Loucy (cell line): ENCODE measurements around the gene LATS1.
"Not testable (repeated sequence)": the region's sequence is repeated elsewhere in the genome, so short reads cannot be mapped to it uniquely, and the experiment has no call there.

Experiments
- H2AFZ ChIP-seq: fragments of 200-600 bp; sonication (generic); 2 replicates; pipeline ENCODE4 v1.6.0; 2016; ENCODE audit warnings: antibody characterized with exemption, mild to moderate bottlenecking, low read length, moderate library complexity
- H3F3A ChIP-seq: fragments of 200-600 bp; 2 replicates; pipeline ENCODE4 v1.6.0; 2016; ENCODE audit warnings: antibody characterized with exemption, low read depth, mild to moderate bottlenecking
- H3K27me3 ChIP-seq: fragments of 200-600 bp; sonication (generic); 2 replicates; pipeline ENCODE4 v1.6.1; 2014; ENCODE audit warnings: low read length, mild to moderate bottlenecking; ENCODE audit not compliant: insufficient read depth, poor library complexity, severe bottlenecking
- H3K36me3 ChIP-seq: fragments of 200-600 bp; sonication (generic); 2 replicates; pipeline ENCODE4 v1.6.1; 2016; ENCODE audit warnings: low read length; ENCODE audit not compliant: insufficient read depth
- H3K4me1 ChIP-seq: fragments of 200-600 bp; sonication (generic); 2 replicates; pipeline ENCODE4 v1.5.1; 2014; ENCODE audit warnings: low read length, mild to moderate bottlenecking; ENCODE audit not compliant: insufficient read depth, poor library complexity, severe bottlenecking
- H3K4me2 ChIP-seq: fragments of 200-600 bp; sonication (generic); 2 replicates; pipeline ENCODE4 v1.6.0; 2014; ENCODE audit warnings: antibody characterized with exemption, low read length, low read depth, mild to moderate bottlenecking; ENCODE audit not compliant: poor library complexity, severe bottlenecking
- H3K4me3 ChIP-seq: fragments of 200-600 bp; sonication (generic); 2 replicates; pipeline ENCODE4 v1.5.1; 2014; ENCODE audit warnings: low read length, mild to moderate bottlenecking, mixed read lengths; ENCODE audit not compliant: poor library complexity, severe bottlenecking
- H3K79me2 ChIP-seq: fragments of 200-600 bp; sonication (generic); 2 replicates; pipeline ENCODE4 v1.6.1; 2014; ENCODE audit warnings: low read length; ENCODE audit not compliant: insufficient read depth
- H3K9ac ChIP-seq: fragments of 200-600 bp; sonication (generic); 2 replicates; pipeline ENCODE4 v1.6.0; 2014; ENCODE audit warnings: mild to moderate bottlenecking, low read depth, low read length, moderate library complexity; ENCODE audit not compliant: poor library complexity, severe bottlenecking
- H3K9me2 ChIP-seq: fragments of 200-600 bp; sonication (generic); replicated peaks from 2 replicates; pipeline ENCODE4 v1.6.1; 2016; ENCODE audit warnings: low read depth, low read length, mixed read lengths
- H3K9me3 ChIP-seq: fragments of 200-600 bp; sonication (generic); 2 replicates; pipeline ENCODE4 v1.6.1; 2014; ENCODE audit warnings: mild to moderate bottlenecking, antibody characterized with exemption, low read length, low read depth; ENCODE audit not compliant: insufficient read depth
- H4K20me1 ChIP-seq: fragments of 200-600 bp; sonication (generic); 2 replicates; pipeline ENCODE4 v1.6.0; 2014; ENCODE audit warnings: antibody characterized with exemption, low read length, mild to moderate bottlenecking; ENCODE audit not compliant: insufficient read depth, poor library complexity, severe bottlenecking
- EZH2phosphoT487 ChIP-seq: fragments of 200-600 bp; IDR thresholded peaks from 2 replicates; pipeline ENCODE4 v1.6.1; 2018; ENCODE audit warnings: antibody characterized with exemption, mild to moderate bottlenecking, moderate library complexity, borderline replicate concordance
- TF ChIP-seq, protein P1 (sequence below): fragments of 200-600 bp; sonication (generic); conservative IDR thresholded peaks from 2 replicates; pipeline ENCODE4 v1.5.1; 2014; ENCODE audit warnings: mild to moderate bottlenecking, antibody characterized with exemption, low read length

The LATS1 gene

DNA sequence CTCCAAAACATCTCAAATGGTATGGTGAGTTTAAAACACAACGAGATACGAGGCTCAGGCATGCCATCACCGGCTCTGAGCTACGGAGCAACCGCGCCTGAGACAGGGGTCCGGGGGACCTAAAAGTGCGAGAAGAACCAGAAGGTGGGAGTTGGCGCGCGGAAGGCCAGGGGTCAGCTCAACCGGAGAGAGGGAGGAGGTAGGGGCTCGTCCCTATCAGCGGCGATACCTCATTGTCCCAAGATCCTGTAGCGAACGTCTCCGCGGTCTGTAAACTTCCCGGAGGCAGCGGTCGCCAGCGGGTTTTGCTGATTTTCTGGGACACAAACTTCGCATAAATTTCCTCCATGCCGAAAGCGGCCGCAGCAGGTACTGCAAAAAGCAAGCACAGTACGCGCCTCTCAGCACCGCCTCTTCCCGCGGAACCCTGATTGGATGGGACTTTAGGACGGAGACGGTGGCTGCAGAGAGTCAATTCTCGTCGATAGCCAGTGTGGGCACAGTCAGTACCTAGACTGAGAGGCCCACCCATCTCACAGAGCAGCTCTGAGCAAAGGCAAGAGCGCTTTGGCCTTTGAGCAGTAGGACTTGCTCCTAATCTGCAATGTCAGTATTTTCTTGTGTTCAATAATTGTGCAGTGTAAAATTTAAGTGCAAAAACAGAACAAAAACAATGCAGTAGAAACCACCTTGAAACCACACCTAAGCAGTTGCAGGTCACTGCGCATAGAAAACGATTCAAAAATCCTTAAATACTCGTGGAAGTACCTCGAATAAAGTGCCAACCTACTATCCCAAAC lies 28.4 kb upstream of the LATS1 start, which contains the start of gene NUP43:
NUP43 (minus strand) TSS at position 383 of the 800 bp plus-strand sequence; CDS start at position 349, 34 bp downstream.
- Histone ChIP-seq H3K36me3 (peaks cover 12% of the 10 kb centered on the region), H3K27me3 (no peaks in the 10 kb centered on the region), H3F3A (peaks cover 4% of the 10 kb centered on the region; the same call in 1 of the 2 replicates), H2AFZ (peak within 1 kb of the TSS; percentile 64), H3K9ac (peak within 1 kb of the TSS; percentile 93), H3K79me2 (peaks cover 59% of the 10 kb centered on the region), H3K9me3 (no peaks in the 10 kb centered on the region), H4K20me1 (peaks cover 27% of the 10 kb centered on the region), H3K4me3 (peak within 1 kb of the TSS; percentile 95), H3K4me1 (peaks cover 15% of the 10 kb centered on the region), H3K9me2 (no peaks in the 10 kb centered on the region), H3K4me2 (peak within 1 kb of the TSS; percentile 91)
- no peak for TF ChIP-seq EZH2phosphoT487
- TF ChIP-seq, protein P1, sequence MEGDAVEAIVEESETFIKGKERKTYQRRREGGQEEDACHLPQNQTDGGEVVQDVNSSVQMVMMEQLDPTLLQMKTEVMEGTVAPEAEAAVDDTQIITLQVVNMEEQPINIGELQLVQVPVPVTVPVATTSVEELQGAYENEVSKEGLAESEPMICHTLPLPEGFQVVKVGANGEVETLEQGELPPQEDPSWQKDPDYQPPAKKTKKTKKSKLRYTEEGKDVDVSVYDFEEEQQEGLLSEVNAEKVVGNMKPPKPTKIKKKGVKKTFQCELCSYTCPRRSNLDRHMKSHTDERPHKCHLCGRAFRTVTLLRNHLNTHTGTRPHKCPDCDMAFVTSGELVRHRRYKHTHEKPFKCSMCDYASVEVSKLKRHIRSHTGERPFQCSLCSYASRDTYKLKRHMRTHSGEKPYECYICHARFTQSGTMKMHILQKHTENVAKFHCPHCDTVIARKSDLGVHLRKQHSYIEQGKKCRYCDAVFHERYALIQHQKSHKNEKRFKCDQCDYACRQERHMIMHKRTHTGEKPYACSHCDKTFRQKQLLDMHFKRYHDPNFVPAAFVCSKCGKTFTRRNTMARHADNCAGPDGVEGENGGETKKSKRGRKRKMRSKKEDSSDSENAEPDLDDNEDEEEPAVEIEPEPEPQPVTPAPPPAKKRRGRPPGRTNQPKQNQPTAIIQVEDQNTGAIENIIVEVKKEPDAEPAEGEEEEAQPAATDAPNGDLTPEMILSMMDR: peak; percentile 52

DNA sequence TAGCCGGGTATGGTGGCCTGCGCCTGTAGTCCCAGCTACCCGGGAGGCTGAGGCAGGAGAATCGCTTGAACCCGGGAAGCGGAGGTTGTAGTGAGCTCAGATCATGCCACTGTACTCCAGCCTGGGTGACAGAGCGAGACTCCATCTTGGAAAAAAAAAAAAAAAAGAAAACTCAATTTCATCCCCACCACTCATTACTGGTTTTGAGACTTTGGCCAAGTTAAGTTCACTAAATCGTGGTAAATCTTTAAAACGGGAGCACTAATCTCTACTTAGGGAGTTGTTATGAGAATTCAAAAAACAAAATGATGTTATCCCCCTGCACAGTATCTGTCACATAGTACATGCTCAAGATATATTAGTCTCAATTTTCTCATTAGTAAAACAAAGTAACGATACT lies 27.4 kb upstream of the LATS1 start:
- not testable (repeated sequence) for H3K27me3 ChIP-seq, H3F3A ChIP-seq, H2AFZ ChIP-seq, H3K9me3 ChIP-seq, H3K9me2 ChIP-seq
- Histone ChIP-seq H3K4me2 (peak overlapping the region; percentile 91), H4K20me1 (peaks cover 16% of the 10 kb centered on the region), H3K79me2 (peaks cover 48% of the 10 kb centered on the region), H3K4me3 (peak overlapping the region; percentile 95), H3K9ac (peak overlapping the region; percentile 93), H3K4me1 (peaks cover 15% of the 10 kb centered on the region), H3K36me3 (peaks cover 23% of the 10 kb centered on the region)

DNA sequence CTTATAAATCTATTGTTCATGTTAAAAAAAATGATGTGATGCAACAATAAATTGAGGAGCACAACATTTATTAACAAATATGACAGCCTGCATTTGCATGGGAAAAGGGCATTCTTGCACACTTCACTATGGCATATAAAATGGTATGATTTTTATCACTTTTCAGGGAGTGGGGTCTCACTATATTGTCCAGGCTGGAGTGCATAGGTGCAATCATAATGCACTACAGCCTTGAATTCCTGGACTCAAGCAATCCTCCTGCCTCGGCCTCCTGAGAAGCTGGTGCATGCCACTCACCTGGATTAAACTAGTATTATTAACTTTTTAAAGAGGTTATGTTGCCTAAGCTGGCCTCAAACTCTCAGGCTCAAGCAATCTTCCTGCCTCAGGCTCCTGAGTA lies 17.0 kb upstream of the LATS1 start:
- no peak overlapping the region for H3K4me2 ChIP-seq
- no peaks in the 10 kb centered on the region for H3K79me2 ChIP-seq
- H3K36me3 ChIP-seq: peaks cover 78% of the 10 kb centered on the region

More for the DNA sequence above, 17.0 kb upstream of the LATS1 start:
- H3F3A ChIP-seq: no peaks in the 10 kb centered on the region
- no peaks in the 10 kb centered on the region for H3K9me2 ChIP-seq
- H3K9ac ChIP-seq: no peak overlapping the region
- TF ChIP-seq, protein P1: no peak
- no peak for TF ChIP-seq EZH2phosphoT487
- H3K4me3 ChIP-seq: no peak overlapping the region
- no peaks in the 10 kb centered on the region for H3K27me3 ChIP-seq
- H3K4me1 ChIP-seq: no peaks in the 10 kb centered on the region
- H2AFZ ChIP-seq: no peak overlapping the region
- H4K20me1 ChIP-seq: no peaks in the 10 kb centered on the region
- H3K9me3 ChIP-seq: no peaks in the 10 kb centered on the region
